ENCODE measurements around the gene PSME3IP1.

GRCh38 chr16:57127836-57128235 is 58.0 kb downstream of the PSME3IP1 start:
- TF ChIP-seq POLR2A (IDR thresholded peaks at IDR 0.05) (no peak), POLR2AphosphoS5 (IDR thresholded peaks at IDR 0.05) (peak; percentile 15), CTCF (IDR thresholded peaks at IDR 0.05) (no peak)
